Measurements from ENCODE around the gene DIP2B. TPM values are rescaled to one million over a fixed set of nuclear protein-coding genes. Genes with fewer than 3 reads are reported as not detected.

DIP2B gene
- polyA plus RNA-seq, 1 donor from 2014 or later: 44.0 TPM

GRCh38 chr12:50536831-50537537 lies 32.2 kb downstream of the DIP2B start:
- no peaks in the 10 kb centered on the region for H3F3A ChIP-seq (ENCODE audit: insufficient read depth, low read length, poor library complexity, severe bottlenecking)
- H3K9ac ChIP-seq (ENCODE audit: low read length): no peak overlapping the region
- H3K36me3 ChIP-seq (ENCODE audit: insufficient read depth, low read length): no peaks in the 10 kb centered on the region
- TF ChIP-seq MXI1 (conservative IDR thresholded peaks at IDR 0.05; ENCODE audit: poor library complexity, severe bottlenecking): no peak
- TF ChIP-seq SMC3 (conservative IDR thresholded peaks at IDR 0.05; ENCODE audit: poor library complexity): no peak
- no peak for TF ChIP-seq EP300 (conservative IDR thresholded peaks at IDR 0.05; ENCODE audit: poor library complexity, severe bottlenecking)
- TF ChIP-seq TAF1 (IDR thresholded peaks at IDR 0.05; ENCODE audit: low read depth): no peak
- TF ChIP-seq RAD21 (conservative IDR thresholded peaks at IDR 0.05): no peak
- TF ChIP-seq EZH2 (IDR thresholded peaks at IDR 0.05; ENCODE audit: borderline replicate concordance, insufficient read depth, low read length, poor library complexity, severe bottlenecking): no peak
- TF ChIP-seq CTCF (IDR thresholded peaks at IDR 0.05; ENCODE audit: poor library complexity, severe bottlenecking): no peak
- no peak for TF ChIP-seq POLR2AphosphoS5 (IDR thresholded peaks at IDR 0.05)
- no peak for TF ChIP-seq REST (IDR thresholded peaks at IDR 0.05; ENCODE audit: borderline replicate concordance)
- no peak overlapping the region for H3K4me2 ChIP-seq (ENCODE audit: low read length)
- no peak overlapping the region for H3K4me3 ChIP-seq (ENCODE audit: low read length)
- peaks cover 42% of the 10 kb centered on the region for H3K79me2 ChIP-seq (replicated peaks; ENCODE audit: insufficient read depth, low read length)
- H4K20me1 ChIP-seq (ENCODE audit: insufficient read depth): peaks cover 4% of the 10 kb centered on the region
- H2AFZ ChIP-seq (ENCODE audit: low read depth, low read length): no peak overlapping the region
- H3K27me3 ChIP-seq (ENCODE audit: insufficient read depth, low read depth, low read length): no peaks in the 10 kb centered on the region
- no peak overlapping the region for H3K27ac ChIP-seq (ENCODE audit: low read length)
- H3K9me2 ChIP-seq (ENCODE audit: insufficient read depth, low read length): no peaks in the 10 kb centered on the region
- H3K9me3 ChIP-seq (ENCODE audit: low read length): no peaks in the 10 kb centered on the region

- Histone ChIP-seq H3K9ac (ENCODE audit: low read length) (no peak overlapping the region), H4K20me1 (ENCODE audit: insufficient read depth) (peaks cover 3% of the 10 kb centered on the region), H3F3A (ENCODE audit: insufficient read depth, low read length, poor library complexity, severe bottlenecking) (no peaks in the 10 kb centered on the region), H3K27ac (ENCODE audit: low read length) (no peak overlapping the region), H3K4me3 (ENCODE audit: low read length) (no peak overlapping the region), H3K9me3 (ENCODE audit: low read length) (no peaks in the 10 kb centered on the region), H3K9me2 (ENCODE audit: insufficient read depth, low read length) (no peaks in the 10 kb centered on the region), H3K36me3 (ENCODE audit: insufficient read depth, low read length) (no peaks in the 10 kb centered on the region), H3K4me2 (ENCODE audit: low read length) (no peak overlapping the region), H3K79me2 (replicated peaks; ENCODE audit: insufficient read depth, low read length) (peaks cover 45% of the 10 kb centered on the region), H3K27me3 (ENCODE audit: insufficient read depth, low read depth, low read length) (no peaks in the 10 kb centered on the region), H2AFZ (ENCODE audit: low read depth, low read length) (no peak overlapping the region)
- TF ChIP-seq CTCF (IDR thresholded peaks at IDR 0.05; ENCODE audit: poor library complexity, severe bottlenecking): no peak
- no peak for TF ChIP-seq EZH2 (IDR thresholded peaks at IDR 0.05; ENCODE audit: borderline replicate concordance, insufficient read depth, low read length, poor library complexity, severe bottlenecking)
- TF ChIP-seq POLR2AphosphoS5 (IDR thresholded peaks at IDR 0.05): no peak
- no peak for TF ChIP-seq MXI1 (conservative IDR thresholded peaks at IDR 0.05; ENCODE audit: poor library complexity, severe bottlenecking)
- no peak for TF ChIP-seq RAD21 (conservative IDR thresholded peaks at IDR 0.05)
Observed at GRCh38 chr12:50537538-50537919, 32.7 kb downstream of the DIP2B start.

Measured in neural cell (in vitro differentiated cells).